GM12878 (cell line): Measurements from ENCODE around the gene NDUFA5. TPM values are rescaled to one million over a fixed set of nuclear protein-coding genes. Genes with fewer than 3 reads are reported as not detected.

ENCODE experiments used
- ATF7 ChIP-seq: fragments of 450-650 bp; IDR thresholded peaks from 2 replicates; pipeline ENCODE4 v1.6.1; 2016; ENCODE audit warnings: low read depth, mild to moderate bottlenecking
- BACH1 ChIP-seq: fragments of 450-650 bp; IDR thresholded peaks from 2 replicates; pipeline ENCODE4 v1.6.1; 2017; ENCODE audit warnings: mild to moderate bottlenecking, borderline replicate concordance
- BRCA1 ChIP-seq: IDR thresholded peaks from 2 replicates; pipeline ENCODE4 v1.6.1; 2011; ENCODE audit warnings: low read depth, low read length, improper control_type of control experiment
- ESRRA ChIP-seq: IDR thresholded peaks from 2 replicates; pipeline ENCODE4 v1.6.1; 2012; ENCODE audit warnings: mild to moderate bottlenecking, low read length, improper control_type of control experiment
- GABPA ChIP-seq: IDR thresholded peaks from 2 replicates; pipeline ENCODE4 v1.6.1; 2014; ENCODE audit warnings: antibody characterized with exemption, low read depth, mild to moderate bottlenecking, inconsistent platforms
- LARP7 ChIP-seq: fragments of 450-650 bp; IDR thresholded peaks from 2 replicates; pipeline ENCODE4 v1.6.1; 2017; ENCODE audit warnings: mild to moderate bottlenecking
- MLLT1 ChIP-seq: fragments of 450-650 bp; IDR thresholded peaks from 2 replicates; pipeline ENCODE4 v1.6.1; 2016; ENCODE audit warnings: mild to moderate bottlenecking
- NFIC ChIP-seq: IDR thresholded peaks from 2 replicates; pipeline ENCODE4 v1.6.1; 2012; ENCODE audit warnings: low read depth, mild to moderate bottlenecking, inconsistent platforms, low read length, moderate library complexity
- PML ChIP-seq: IDR thresholded peaks from 2 replicates; pipeline ENCODE4 v1.6.1; 2012; ENCODE audit warnings: low read length, inconsistent platforms
- POLR2AphosphoS2 ChIP-seq: IDR thresholded peaks from 2 replicates; pipeline ENCODE4 v1.6.1; 2011; ENCODE audit warnings: low read depth, mild to moderate bottlenecking, low read length, improper control_type of control experiment, moderate library complexity
- POLR2AphosphoS5 ChIP-seq: IDR thresholded peaks from 2 replicates; pipeline ENCODE4 v1.6.1; 2011; ENCODE audit warnings: mild to moderate bottlenecking, low read length, inconsistent platforms
- POU2F2 ChIP-seq: IDR thresholded peaks from 3 replicates; pipeline ENCODE4 v1.6.1; 2011; ENCODE audit warnings: low read depth, mild to moderate bottlenecking, low read length, borderline replicate concordance
- RELA ChIP-seq: fragments of 450-650 bp; IDR thresholded peaks from 2 replicates; pipeline ENCODE4 v1.8.0; 2014; ENCODE audit warnings: borderline replicate concordance; ENCODE audit not compliant: partially characterized antibody
- SRF ChIP-seq, 2 experiments: IDR thresholded peaks; 2 replicates each; pipeline ENCODE4 v1.6.1; 2011; ENCODE audit warnings: low read depth in 2 of 2, low read length in 2 of 2, mild to moderate bottlenecking in 1 of 2, moderate library complexity in 1 of 2
- STAT1 ChIP-seq: fragments of 450-650 bp; conservative IDR thresholded peaks from 2 replicates; pipeline ENCODE4 v1.6.1; 2014; ENCODE audit warnings: antibody characterized with exemption, mild to moderate bottlenecking
- TCF7 ChIP-seq: IDR thresholded peaks from 2 replicates; pipeline ENCODE4 v1.6.1; 2014; ENCODE audit warnings: antibody characterized with exemption, borderline replicate concordance
- ZBED1 ChIP-seq: IDR thresholded peaks from 2 replicates; pipeline ENCODE4 v1.6.1; 2016; ENCODE audit warnings: borderline replicate concordance
- ZBTB40 ChIP-seq: fragments of 450-650 bp; IDR thresholded peaks from 2 replicates; pipeline ENCODE4 v1.6.1; 2016; ENCODE audit warnings: mild to moderate bottlenecking, moderate library complexity, borderline replicate concordance
- polyA plus RNA-seq, 11 experiments: library from polyadenylated mRNA; depleted of rRNA in 4 of 11; unstranded in 6 of 11; stranded (reverse) in 5 of 11; fragments of >200 nt; fragmentation: Nextera tagmentation in 4 of 11; fragmentation: Illumina TruSeq in 1 of 11; extraction: Ambion mirVana in 4 of 11; extraction: Trizol in 1 of 11; gene quantifications; 1 replicate in 1 of 11; 2 replicates in 10 of 11; pipeline versions ENCODE4 v1.2.1 to v1.2.3, GENCODE V29; 2011 to 2016; ENCODE audit warnings: inconsistent platforms in 2 of 11, missing spikeins in 2 of 11, low read depth in 1 of 11
- total RNA-seq, 4 experiments: library from RNA; depleted of rRNA in 3 of 4; stranded (reverse); fragments of >200 nt in 3 of 4; fragmentation: Illumina TruSeq in 1 of 4; extraction: Trizol in 1 of 4; gene quantifications; 2 replicates each; pipeline versions ENCODE4 v1.2.1 to v1.2.3, GENCODE V29; 2013 to 2021
- TF ChIP-seq, protein P1 (sequence below), 3 experiments: IDR thresholded peaks in 2 of 3; conservative IDR thresholded peaks in 1 of 3; 2 replicates each; pipeline ENCODE4 v1.5.1; 2011; ENCODE audit warnings: low read depth in 3 of 3, low read length in 3 of 3, mild to moderate bottlenecking in 3 of 3, control low read depth in 2 of 3, moderate library complexity in 2 of 3, inconsistent platforms in 1 of 3, mixed read lengths in 1 of 3; ENCODE audit not compliant: control insufficient read depth in 2 of 3, insufficient read depth in 1 of 3; ENCODE audit errors: extremely low read depth in 1 of 3
- TF ChIP-seq, protein P2 (sequence below): fragments of 450-650 bp; IDR thresholded peaks from 2 replicates; pipeline ENCODE4 v1.6.1; 2017; ENCODE audit warnings: low read depth, mild to moderate bottlenecking, moderate library complexity

The NDUFA5 gene
- total and polyA plus RNA-seq, 10 of the 15 experiments (the other 5 are each of a cell fraction or from before 2014, with no cell fraction given) = 51.0 to 209 (median 86.9) TPM

- TF ChIP-seq, protein P1, sequence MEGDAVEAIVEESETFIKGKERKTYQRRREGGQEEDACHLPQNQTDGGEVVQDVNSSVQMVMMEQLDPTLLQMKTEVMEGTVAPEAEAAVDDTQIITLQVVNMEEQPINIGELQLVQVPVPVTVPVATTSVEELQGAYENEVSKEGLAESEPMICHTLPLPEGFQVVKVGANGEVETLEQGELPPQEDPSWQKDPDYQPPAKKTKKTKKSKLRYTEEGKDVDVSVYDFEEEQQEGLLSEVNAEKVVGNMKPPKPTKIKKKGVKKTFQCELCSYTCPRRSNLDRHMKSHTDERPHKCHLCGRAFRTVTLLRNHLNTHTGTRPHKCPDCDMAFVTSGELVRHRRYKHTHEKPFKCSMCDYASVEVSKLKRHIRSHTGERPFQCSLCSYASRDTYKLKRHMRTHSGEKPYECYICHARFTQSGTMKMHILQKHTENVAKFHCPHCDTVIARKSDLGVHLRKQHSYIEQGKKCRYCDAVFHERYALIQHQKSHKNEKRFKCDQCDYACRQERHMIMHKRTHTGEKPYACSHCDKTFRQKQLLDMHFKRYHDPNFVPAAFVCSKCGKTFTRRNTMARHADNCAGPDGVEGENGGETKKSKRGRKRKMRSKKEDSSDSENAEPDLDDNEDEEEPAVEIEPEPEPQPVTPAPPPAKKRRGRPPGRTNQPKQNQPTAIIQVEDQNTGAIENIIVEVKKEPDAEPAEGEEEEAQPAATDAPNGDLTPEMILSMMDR (IDR thresholded peaks at IDR 0.05 in 2 of 3, conservative IDR thresholded peaks at IDR 0.05 in 1 of 3; ENCODE audit: control insufficient read depth in 2 of 3, extremely low read depth in 1 of 3, insufficient read depth in 1 of 3, low read depth in 3 of 3, low read length in 3 of 3) = no peak
- TF ChIP-seq BACH1 (no peak), MLLT1 (peak; percentile 100), NFIC (no peak), TCF7 (no peak), POLR2AphosphoS2 (peak; percentile 92), ZBTB40 (no peak; the same call in 1 of the 2 replicates), SRF (IDR thresholded peaks at IDR 0.05; ENCODE audit: low read depth in 2 of 2, low read length in 2 of 2) (peak; percentile 81 to 97), BRCA1 (no peak), POLR2AphosphoS5 (peak; percentile 86), STAT1 (no peak), RELA (no peak), GABPA (no peak), ESRRA (peak; percentile 77; the same call in 1 of the 2 replicates), PML (peak; percentile 75), ZBED1 (no peak), ATF7 (peak; percentile 87), LARP7 (no peak), POU2F2 (peak; percentile 51; the same call in 1 of the 3 replicates)
- TF ChIP-seq, protein P2, sequence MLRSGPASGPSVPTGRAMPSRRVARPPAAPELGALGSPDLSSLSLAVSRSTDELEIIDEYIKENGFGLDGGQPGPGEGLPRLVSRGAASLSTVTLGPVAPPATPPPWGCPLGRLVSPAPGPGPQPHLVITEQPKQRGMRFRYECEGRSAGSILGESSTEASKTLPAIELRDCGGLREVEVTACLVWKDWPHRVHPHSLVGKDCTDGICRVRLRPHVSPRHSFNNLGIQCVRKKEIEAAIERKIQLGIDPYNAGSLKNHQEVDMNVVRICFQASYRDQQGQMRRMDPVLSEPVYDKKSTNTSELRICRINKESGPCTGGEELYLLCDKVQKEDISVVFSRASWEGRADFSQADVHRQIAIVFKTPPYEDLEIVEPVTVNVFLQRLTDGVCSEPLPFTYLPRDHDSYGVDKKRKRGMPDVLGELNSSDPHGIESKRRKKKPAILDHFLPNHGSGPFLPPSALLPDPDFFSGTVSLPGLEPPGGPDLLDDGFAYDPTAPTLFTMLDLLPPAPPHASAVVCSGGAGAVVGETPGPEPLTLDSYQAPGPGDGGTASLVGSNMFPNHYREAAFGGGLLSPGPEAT = peak; percentile 96
Observed at GRCh38 chr7:123557398-123558288, at the start of gene NDUFA5 (continued).
